Measurements from ENCODE around the gene MST1R. TPM values are rescaled to one million over a fixed set of nuclear protein-coding genes. Genes with fewer than 3 reads are reported as not detected.

Gene MST1R
- total and polyA plus RNA-seq, 2 experiments from 2014 or later, result 0.32 to 0.35 TPM

GRCh38 chr3:49883998-49884397, 19.7 kb downstream of the MST1R start:
- Histone ChIP-seq H3K4me1 (ENCODE audit: insufficient read depth) (no peaks in the 10 kb centered on the region), H3K27ac (no peak overlapping the region), H2AFZ (no peak overlapping the region), H3K36me3 (ENCODE audit: low read depth) (no peaks in the 10 kb centered on the region), H3K27me3 (replicated peaks; ENCODE audit: insufficient read depth) (peaks cover 8% of the 10 kb centered on the region), H3K4me2 (ENCODE audit: unreplicated experiment) (no peak overlapping the region), H3K9me3 (ENCODE audit: low read depth) (no peaks in the 10 kb centered on the region), H3K4me3 (no peak overlapping the region), H3K79me2 (ENCODE audit: insufficient read depth) (no peaks in the 10 kb centered on the region), H3F3A (ENCODE audit: insufficient read depth) (no peaks in the 10 kb centered on the region), H3K9ac (no peak overlapping the region), H4K20me1 (ENCODE audit: insufficient read depth) (no peaks in the 10 kb centered on the region), H3K9me2 (ENCODE audit: insufficient read depth) (no peaks in the 10 kb centered on the region)
- in situ Hi-C loops (cut with MboI), result no loop called here
- TF ChIP-seq EZH2phosphoT487 (IDR thresholded peaks at IDR 0.05; ENCODE audit: insufficient read depth, low read depth) (no peak), EZH2 (IDR thresholded peaks at IDR 0.05; ENCODE audit: insufficient read depth, poor library complexity, severe bottlenecking) (no peak)
- peak; percentile 38 for DNase-seq
- 66 to 69% methylated on average over 4 of the region's 4 CpGs for WGBS, 2 experiments (ENCODE audit: low coverage in 1 of 2, low lambda C conversion rate in 2 of 2, missing lambda C conversion rate in 2 of 2)

- no peak for DNase-seq
- H3K9ac ChIP-seq, result no peak overlapping the region
- in situ Hi-C loops (cut with MboI), result no loop called here
These were observed 21.5 kb downstream of the MST1R start for GRCh38 chr3:49882166-49882565.

GRCh38 chr3:49880581-49881315, 22.9 kb downstream of the MST1R start:
- Histone ChIP-seq H2AFZ (no peak overlapping the region), H3K79me2 (ENCODE audit: insufficient read depth) (no peaks in the 10 kb centered on the region), H3K36me3 (ENCODE audit: low read depth) (no peaks in the 10 kb centered on the region), H3K4me2 (ENCODE audit: unreplicated experiment) (no peak overlapping the region), H3K9me2 (ENCODE audit: insufficient read depth) (no peaks in the 10 kb centered on the region), H3K27me3 (replicated peaks; ENCODE audit: insufficient read depth) (peaks cover 8% of the 10 kb centered on the region), H3K9me3 (ENCODE audit: low read depth) (no peaks in the 10 kb centered on the region), H3F3A (ENCODE audit: insufficient read depth) (no peaks in the 10 kb centered on the region), H3K4me3 (no peak overlapping the region), H3K27ac (no peak overlapping the region), H3K4me1 (ENCODE audit: insufficient read depth) (no peaks in the 10 kb centered on the region), H4K20me1 (ENCODE audit: insufficient read depth) (no peaks in the 10 kb centered on the region), H3K9ac (no peak overlapping the region)
- no peak for TF ChIP-seq EZH2phosphoT487 (IDR thresholded peaks at IDR 0.05; ENCODE audit: insufficient read depth, low read depth)
- TF ChIP-seq EZH2 (IDR thresholded peaks at IDR 0.05; ENCODE audit: insufficient read depth, poor library complexity, severe bottlenecking), result no peak
- in situ Hi-C loops (cut with MboI), result no loop called here
- 16 to 25% methylated on average over 6 of the region's 6 CpGs for WGBS, 2 experiments (ENCODE audit: low coverage in 1 of 2, low lambda C conversion rate in 2 of 2, missing lambda C conversion rate in 2 of 2)
- DNase-seq, result no peak

More at GRCh38 chr3:49882166-49882565, 21.5 kb downstream of the MST1R start:
- Histone ChIP-seq H3K79me2 (ENCODE audit: insufficient read depth) (no peaks in the 10 kb centered on the region), H3K9me2 (ENCODE audit: insufficient read depth) (no peaks in the 10 kb centered on the region), H3K9me3 (ENCODE audit: low read depth) (no peaks in the 10 kb centered on the region), H3K27ac (no peak overlapping the region), H3K4me1 (ENCODE audit: insufficient read depth) (no peaks in the 10 kb centered on the region), H2AFZ (no peak overlapping the region), H3F3A (ENCODE audit: insufficient read depth) (no peaks in the 10 kb centered on the region), H3K27me3 (replicated peaks; ENCODE audit: insufficient read depth) (peaks cover 8% of the 10 kb centered on the region), H3K4me3 (no peak overlapping the region), H3K4me2 (ENCODE audit: unreplicated experiment) (no peak overlapping the region), H3K36me3 (ENCODE audit: low read depth) (no peaks in the 10 kb centered on the region), H4K20me1 (ENCODE audit: insufficient read depth) (no peaks in the 10 kb centered on the region)
- no peak for TF ChIP-seq EZH2 (IDR thresholded peaks at IDR 0.05; ENCODE audit: insufficient read depth, poor library complexity, severe bottlenecking)
- TF ChIP-seq EZH2phosphoT487 (IDR thresholded peaks at IDR 0.05; ENCODE audit: insufficient read depth, low read depth), result no peak
- WGBS, 2 experiments (ENCODE audit: low coverage in 1 of 2, low lambda C conversion rate in 2 of 2, missing lambda C conversion rate in 2 of 2), result 32 to 34% methylated on average over 6 of the region's 6 CpGs

GRCh38 chr3:49879721-49880120, 24.0 kb downstream of the MST1R start:
- in situ Hi-C loops (cut with MboI), result no loop called here
- 55 to 65% methylated on average over 2 of the region's 2 CpGs for WGBS, 2 experiments (ENCODE audit: low coverage in 1 of 2, low lambda C conversion rate in 2 of 2, missing lambda C conversion rate in 2 of 2)

More at GRCh38 chr3:49879721-49880120, 24.0 kb downstream of the MST1R start:
- Histone ChIP-seq H3K4me1 (ENCODE audit: insufficient read depth) (no peaks in the 10 kb centered on the region), H3K36me3 (ENCODE audit: low read depth) (no peaks in the 10 kb centered on the region), H4K20me1 (ENCODE audit: insufficient read depth) (no peaks in the 10 kb centered on the region), H3K9ac (no peak overlapping the region), H2AFZ (no peak overlapping the region), H3K27me3 (replicated peaks; ENCODE audit: insufficient read depth) (peaks cover 8% of the 10 kb centered on the region), H3K9me2 (ENCODE audit: insufficient read depth) (no peaks in the 10 kb centered on the region), H3K27ac (no peak overlapping the region), H3F3A (ENCODE audit: insufficient read depth) (no peaks in the 10 kb centered on the region), H3K4me2 (ENCODE audit: unreplicated experiment) (no peak overlapping the region), H3K79me2 (ENCODE audit: insufficient read depth) (no peaks in the 10 kb centered on the region), H3K9me3 (ENCODE audit: low read depth) (no peaks in the 10 kb centered on the region), H3K4me3 (no peak overlapping the region)
- DNase-seq, result no peak
- TF ChIP-seq EZH2phosphoT487 (IDR thresholded peaks at IDR 0.05; ENCODE audit: insufficient read depth, low read depth) (no peak), EZH2 (IDR thresholded peaks at IDR 0.05; ENCODE audit: insufficient read depth, poor library complexity, severe bottlenecking) (no peak)
